ENCODE measurements around the gene SNX18. TPM values are rescaled to one million over a fixed set of nuclear protein-coding genes. Genes with fewer than 3 reads are reported as not detected.

Gene SNX18
- total RNA-seq, 1 donor from 2014 or later: 21.3 TPM

- Mint-ChIP-seq H3K4me3 (no peak overlapping the region), H3K27ac (ENCODE audit: unreplicated experiment) (no peak overlapping the region), H3K36me3 (ENCODE audit: low read depth) (peaks cover 5% of the 10 kb centered on the region), H3K9me3 (no peaks in the 10 kb centered on the region), H3K27me3 (ENCODE audit: low read depth) (no peaks in the 10 kb centered on the region), H3K4me1 (peaks cover 35% of the 10 kb centered on the region)
- TF ChIP-seq, protein P1, sequence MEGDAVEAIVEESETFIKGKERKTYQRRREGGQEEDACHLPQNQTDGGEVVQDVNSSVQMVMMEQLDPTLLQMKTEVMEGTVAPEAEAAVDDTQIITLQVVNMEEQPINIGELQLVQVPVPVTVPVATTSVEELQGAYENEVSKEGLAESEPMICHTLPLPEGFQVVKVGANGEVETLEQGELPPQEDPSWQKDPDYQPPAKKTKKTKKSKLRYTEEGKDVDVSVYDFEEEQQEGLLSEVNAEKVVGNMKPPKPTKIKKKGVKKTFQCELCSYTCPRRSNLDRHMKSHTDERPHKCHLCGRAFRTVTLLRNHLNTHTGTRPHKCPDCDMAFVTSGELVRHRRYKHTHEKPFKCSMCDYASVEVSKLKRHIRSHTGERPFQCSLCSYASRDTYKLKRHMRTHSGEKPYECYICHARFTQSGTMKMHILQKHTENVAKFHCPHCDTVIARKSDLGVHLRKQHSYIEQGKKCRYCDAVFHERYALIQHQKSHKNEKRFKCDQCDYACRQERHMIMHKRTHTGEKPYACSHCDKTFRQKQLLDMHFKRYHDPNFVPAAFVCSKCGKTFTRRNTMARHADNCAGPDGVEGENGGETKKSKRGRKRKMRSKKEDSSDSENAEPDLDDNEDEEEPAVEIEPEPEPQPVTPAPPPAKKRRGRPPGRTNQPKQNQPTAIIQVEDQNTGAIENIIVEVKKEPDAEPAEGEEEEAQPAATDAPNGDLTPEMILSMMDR (conservative IDR thresholded peaks at IDR 0.05): no peak
- no peak for DNase-seq (ENCODE audit: low read depth, low spot score)
Observed at GRCh38 chr5:54524082-54524481, 6.5 kb downstream of the SNX18 start.

- Mint-ChIP-seq H3K27me3 (ENCODE audit: low read depth) (no peaks in the 10 kb centered on the region), H3K9me3 (no peaks in the 10 kb centered on the region), H3K27ac (ENCODE audit: unreplicated experiment) (no peak overlapping the region), H3K36me3 (ENCODE audit: low read depth) (no peaks in the 10 kb centered on the region), H3K4me1 (peaks cover 29% of the 10 kb centered on the region), H3K4me3 (no peak overlapping the region)
- DNase-seq (ENCODE audit: low read depth, low spot score): no peak
- TF ChIP-seq, protein P1 (conservative IDR thresholded peaks at IDR 0.05): no peak
Observed at GRCh38 chr5:54524704-54525103, 7.1 kb downstream of the SNX18 start.

GRCh38 chr5:54525261-54525660, 7.7 kb downstream of the SNX18 start:
- no peak overlapping the region for H3K27ac Mint-ChIP-seq (ENCODE audit: unreplicated experiment)
- DNase-seq (ENCODE audit: low read depth, low spot score): no peak
- TF ChIP-seq, protein P1 (conservative IDR thresholded peaks at IDR 0.05): no peak
- H3K27me3 Mint-ChIP-seq (ENCODE audit: low read depth): no peaks in the 10 kb centered on the region
- H3K4me1 Mint-ChIP-seq: peaks cover 24% of the 10 kb centered on the region
- H3K36me3 Mint-ChIP-seq (ENCODE audit: low read depth): no peaks in the 10 kb centered on the region
- no peak overlapping the region for H3K4me3 Mint-ChIP-seq
- H3K9me3 Mint-ChIP-seq: no peaks in the 10 kb centered on the region

- H3K36me3 Mint-ChIP-seq (ENCODE audit: low read depth): no peaks in the 10 kb centered on the region
- no peaks in the 10 kb centered on the region for H3K9me3 Mint-ChIP-seq
- H3K27me3 Mint-ChIP-seq (ENCODE audit: low read depth): no peaks in the 10 kb centered on the region
- no peak for DNase-seq (ENCODE audit: low read depth, low spot score)
- peaks cover 19% of the 10 kb centered on the region for H3K4me1 Mint-ChIP-seq
- TF ChIP-seq, protein P1 (conservative IDR thresholded peaks at IDR 0.05): no peak
- H3K27ac Mint-ChIP-seq (ENCODE audit: unreplicated experiment): no peak overlapping the region
- H3K4me3 Mint-ChIP-seq: no peak overlapping the region
Observed at GRCh38 chr5:54525692-54526091, 8.1 kb downstream of the SNX18 start.

- TF ChIP-seq, protein P1 (conservative IDR thresholded peaks at IDR 0.05): no peak
- Mint-ChIP-seq H3K4me3 (no peak overlapping the region), H3K9me3 (no peaks in the 10 kb centered on the region), H3K36me3 (ENCODE audit: low read depth) (no peaks in the 10 kb centered on the region), H3K27ac (ENCODE audit: unreplicated experiment) (no peak overlapping the region), H3K4me1 (peaks cover 20% of the 10 kb centered on the region), H3K27me3 (ENCODE audit: low read depth) (no peaks in the 10 kb centered on the region)
- DNase-seq (ENCODE audit: low read depth, low spot score): no peak
Observed at GRCh38 chr5:54526604-54527288, 9.2 kb downstream of the SNX18 start.
